ENCODE results near the gene GIPC1. TPM values are rescaled to one million over a fixed set of nuclear protein-coding genes. Genes with fewer than 3 reads are reported as not detected.

Gene GIPC1
- total RNA-seq, 1 experiment from 2014 or later: 103 TPM

DNA sequence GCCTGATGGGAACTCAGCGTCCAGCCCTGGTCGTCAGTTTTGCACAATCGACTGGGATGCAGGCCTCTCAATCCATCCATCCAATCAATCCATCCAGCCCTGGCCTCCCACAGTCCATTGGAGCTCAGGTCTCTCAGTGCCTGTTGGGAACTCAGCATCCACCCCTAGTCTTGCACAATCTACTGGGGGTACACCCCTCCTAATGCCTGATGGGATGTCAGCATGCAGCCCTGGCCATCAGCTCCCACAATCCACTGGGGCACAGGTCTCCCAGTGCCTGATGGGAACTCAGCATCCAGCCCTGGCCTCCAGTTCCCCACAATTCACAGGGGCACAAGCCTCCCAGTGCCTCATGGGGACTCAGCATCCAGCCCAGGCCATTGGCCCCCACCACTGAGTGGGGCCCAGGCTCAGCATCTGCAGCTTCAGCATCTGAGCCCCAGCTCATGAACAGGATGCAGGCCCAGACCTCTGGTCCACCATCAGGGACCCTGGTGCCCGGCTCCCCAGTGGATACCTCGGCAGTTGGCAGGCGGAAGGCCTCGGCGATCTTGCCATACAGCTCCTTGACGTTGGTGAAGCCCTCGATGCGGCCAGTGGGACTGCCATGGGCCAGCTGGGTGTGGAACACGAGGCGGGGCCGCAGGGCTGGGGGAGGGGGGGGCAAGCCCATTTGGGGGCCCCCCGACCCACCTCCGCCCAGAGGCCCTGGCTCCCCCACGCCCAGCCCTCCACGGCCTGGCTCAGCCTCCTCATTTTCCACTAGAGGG is 13.6 kb downstream of the GIPC1 start:
- no peak overlapping the region for H2AFZ ChIP-seq (ENCODE audit: low read depth, low read length, poor library complexity, severe bottlenecking)
- H3K9ac ChIP-seq (ENCODE audit: low read length): no peak overlapping the region
- H3K79me2 ChIP-seq (ENCODE audit: insufficient read depth, low read length): peaks cover 11% of the 10 kb centered on the region; the same call in 1 of the 2 replicates
- H3K27ac ChIP-seq (ENCODE audit: low read depth, low read length): no peak overlapping the region
- no peak for ATAC-seq
- no TSS peak for BruUV-seq (replicated peaks)
- H3K4me2 ChIP-seq (ENCODE audit: low read length): no peak overlapping the region
- TF ChIP-seq EZH2 (IDR thresholded peaks at IDR 0.05) (no peak), YY1 (IDR thresholded peaks at IDR 0.05; ENCODE audit: extremely low read depth, insufficient replicate concordance, low read depth, low read length) (no peak), JUND (IDR thresholded peaks at IDR 0.05) (no peak)
- TF ChIP-seq, protein P1, sequence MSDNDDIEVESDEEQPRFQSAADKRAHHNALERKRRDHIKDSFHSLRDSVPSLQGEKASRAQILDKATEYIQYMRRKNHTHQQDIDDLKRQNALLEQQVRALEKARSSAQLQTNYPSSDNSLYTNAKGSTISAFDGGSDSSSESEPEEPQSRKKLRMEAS (IDR thresholded peaks at IDR 0.05): no peak
- no peaks in the 10 kb centered on the region for H4K20me1 ChIP-seq (ENCODE audit: insufficient read depth)
- RAD21 ChIA-PET (ENCODE audit: low non-redundant PET in 1 of 2, low total read pairs in 2 of 2, uncharacterized antibody in 2 of 2, unreplicated experiment in 2 of 2): no interaction called here
- H3K36me3 ChIP-seq (ENCODE audit: control insufficient read depth in 1 of 2, insufficient read depth in 2 of 2, low read length in 2 of 2): peaks cover 9 to 22% of the 10 kb centered on the region in 2 experiments; a peak in 3 of 4 replicates
- POLR2A ChIA-PET: no interaction called here
- peaks cover 0 to 15% of the 10 kb centered on the region in 2 experiments; a peak in 2 of 4 replicates for H3K4me1 ChIP-seq (ENCODE audit: control insufficient read depth in 1 of 2, insufficient read depth in 2 of 2, low read length in 2 of 2)
- H3K9me2 ChIP-seq (ENCODE audit: insufficient read depth): no peaks in the 10 kb centered on the region
- CTCF ChIA-PET: no interaction called here
- intact Hi-C loops (cut with micrococcal nuclease): loop anchor here (5.0 to 10.0 kb wide), 2 partner anchors 48 to 120 kb away; partner anchors contain the start of gene PKN1
- no peak overlapping the region for H3K4me3 ChIP-seq (replicated peaks in 1 of 2; ENCODE audit: low read depth in 1 of 2, low read length in 2 of 2)
- H3K9me3 ChIP-seq (ENCODE audit: control insufficient read depth in 1 of 2, insufficient read depth in 1 of 2, low read depth in 1 of 2, low read length in 2 of 2): no peaks in the 10 kb centered on the region
- no peak for DNase-seq (ENCODE audit: low read depth, low spot score)
- H3K27me3 ChIP-seq (ENCODE audit: insufficient read depth, low read length): no peaks in the 10 kb centered on the region

DNA sequence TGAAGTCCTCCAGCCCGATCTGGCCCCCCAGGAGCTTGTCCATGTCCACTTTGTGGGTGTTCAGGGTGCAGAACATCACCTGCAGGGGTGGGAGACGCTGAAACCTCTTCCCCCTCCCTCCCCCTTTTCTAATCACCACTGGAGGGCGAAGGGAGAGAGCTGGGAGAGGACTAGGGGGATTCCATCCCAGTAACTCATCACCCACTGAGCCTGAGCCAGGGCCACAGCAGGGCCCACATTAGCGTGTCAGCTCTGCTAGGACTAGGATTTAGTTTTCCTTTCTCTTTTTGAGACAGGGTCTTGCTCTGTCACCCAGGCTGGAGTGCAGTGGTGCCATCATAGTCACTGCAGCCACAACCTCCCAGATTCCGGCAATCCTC is 15.2 kb downstream of the GIPC1 start:
- Histone ChIP-seq H2AFZ (ENCODE audit: low read depth, low read length, poor library complexity, severe bottlenecking) (no peak overlapping the region), H3K4me3 (replicated peaks in 1 of 2; ENCODE audit: low read depth in 1 of 2, low read length in 2 of 2) (no peak overlapping the region), H3K27ac (ENCODE audit: low read depth, low read length) (no peak overlapping the region), H4K20me1 (ENCODE audit: insufficient read depth) (no peaks in the 10 kb centered on the region), H3K9me3 (ENCODE audit: control insufficient read depth in 1 of 2, insufficient read depth in 1 of 2, low read depth in 1 of 2, low read length in 2 of 2) (no peaks in the 10 kb centered on the region), H3K79me2 (ENCODE audit: insufficient read depth, low read length) (peaks cover 8% of the 10 kb centered on the region; the same call in 1 of the 2 replicates), H3K9ac (ENCODE audit: low read length) (no peak overlapping the region), H3K4me2 (ENCODE audit: low read length) (no peak overlapping the region; the same call in 1 of the 2 replicates), H3K4me1 (ENCODE audit: control insufficient read depth in 1 of 2, insufficient read depth in 2 of 2, low read length in 2 of 2) (peaks cover 14 to 29% of the 10 kb centered on the region in 2 experiments; a peak in 3 of 4 replicates), H3K36me3 (ENCODE audit: control insufficient read depth in 1 of 2, insufficient read depth in 2 of 2, low read length in 2 of 2) (peaks cover 9 to 19% of the 10 kb centered on the region in 2 experiments; a peak in 3 of 4 replicates), H3K27me3 (ENCODE audit: insufficient read depth, low read length) (no peaks in the 10 kb centered on the region), H3K9me2 (ENCODE audit: insufficient read depth) (no peaks in the 10 kb centered on the region)
- intact Hi-C loops (cut with micrococcal nuclease): loop anchor here (5.0 to 10.0 kb wide), 2 partner anchors 46 to 118 kb away; partner anchors contain the start of gene PKN1
- ATAC-seq (no peak), DNase-seq (ENCODE audit: low read depth, low spot score) (no peak)
- TF ChIP-seq SIN3A (IDR thresholded peaks at IDR 0.05; ENCODE audit: low read depth) (no peak), EGR1 (IDR thresholded peaks at IDR 0.05; ENCODE audit: low read depth) (no peak), SRF (IDR thresholded peaks at IDR 0.05; ENCODE audit: low read depth) (no peak)
- ChIA-PET CTCF (interaction anchor here (0.8 to 2.9 kb wide), 8 partner anchors 9 to 344 kb away, joined by 3 to 14 read pairs (median 4); partner anchors contain the start of genes ASF1B and GIPC1), RAD21 (ENCODE audit: low non-redundant PET in 1 of 2, low total read pairs in 2 of 2, uncharacterized antibody in 2 of 2, unreplicated experiment in 2 of 2) (no interaction called here), POLR2A (no interaction called here)
- no TSS peak for BruUV-seq (replicated peaks)

Measured in HCT116 (cell line).